PC-9 (cell line): Measurements from ENCODE around the gene PPM1A.

Experiments
- CTCF ChIP-seq: fragments of 200-600 bp; sonication (generic); conservative IDR thresholded peaks from 2 replicates; pipeline ENCODE4 v1.6.1; 2017; ENCODE audit warnings: mixed run types, antibody characterized with exemption, mild to moderate bottlenecking, moderate library complexity
- EZH2 ChIP-seq: fragments of 200-600 bp; sonication (generic); IDR thresholded peaks from 2 replicates; pipeline ENCODE4 v1.8.0; 2017; ENCODE audit warnings: antibody characterized with exemption, low read depth

- TF ChIP-seq CTCF: no peak
- no peak for TF ChIP-seq EZH2
Observed at GRCh38 chr14:60235440-60235839, 13.6 kb upstream of the PPM1A start.
